Measurements from ENCODE around the gene TXNIP.

DNA sequence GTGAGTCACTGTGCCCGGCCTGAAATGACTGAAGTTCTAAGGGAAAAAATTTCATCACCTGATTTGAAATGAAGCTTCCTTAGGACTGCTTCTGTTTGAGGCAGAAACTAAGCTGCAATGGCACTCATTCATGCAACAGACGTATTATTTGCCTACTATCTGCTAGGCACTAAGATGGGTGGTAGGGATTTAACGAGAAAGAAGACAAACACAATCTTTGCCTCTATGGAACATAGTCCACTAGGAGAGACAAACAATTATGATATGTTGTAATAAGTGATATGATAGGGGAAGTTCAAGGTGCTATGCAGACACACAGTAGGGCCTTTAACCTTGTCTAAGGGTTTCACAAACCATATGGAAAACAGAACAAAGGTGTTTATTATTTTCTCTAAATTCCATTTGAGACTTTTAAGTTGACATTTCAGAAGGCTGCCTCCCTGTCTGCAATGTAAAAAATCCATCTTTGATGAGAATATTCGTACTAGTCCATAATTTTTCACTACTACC, 49.8 kb downstream of the TXNIP start:
- TF ChIP-seq CTCF (IDR thresholded peaks at IDR 0.05) = no peak
- TF ChIP-seq ZFX (IDR thresholded peaks at IDR 0.05; ENCODE audit: borderline replicate concordance) = no peak

All from 22Rv1 (cell line).